Activated naive CD8-positive, alpha-beta T cell treated with anti-CD3 and anti-CD28 coated beads, Interleukin-2, amount 10 ng/mL, durations not matched to agents 7 days and 5 days (primary cell): ENCODE measurements around the gene RTN4R. TPM values are rescaled to one million over a fixed set of nuclear protein-coding genes. Genes with fewer than 3 reads are reported as not detected.
A peak's percentile ranks its signal among the peaks of the same experiment; 100 is the strongest.
"Not testable (repeated sequence)": the region's sequence is repeated elsewhere in the genome, so short reads cannot be mapped to it uniquely, and the experiment has no call there.

ENCODE experiments used
- ATAC-seq: fragments of 150-1000 bp; cut with Tn5 transposase; one replicate; pipeline ENCODE4 v1.10.0; 2021; ENCODE audit warnings: low read depth, moderate library complexity
- POLR2A ChIA-PET: fragments of 350-600 bp; sonication (Branson Sonifier 250); formaldehyde crosslinking; loops from one replicate; lab custom pipeline; 2021; ENCODE audit warnings: antibody characterized with exemption; lab: Charles Lee
- DNase-seq: peaks from one replicate; pipeline ENCODE4 v3.0.0; 2021
- H3K27ac Mint-ChIP-seq: one replicate; pipeline ENCODE4 v1.8.0; 2022; ENCODE audit warnings: mild to moderate bottlenecking, mixed read lengths
- H3K27me3 Mint-ChIP-seq: one replicate; pipeline ENCODE4 v1.8.0; 2022; ENCODE audit warnings: mild to moderate bottlenecking, moderate library complexity, mixed read lengths
- H3K36me3 Mint-ChIP-seq: one replicate; pipeline ENCODE4 v1.8.0; 2021; ENCODE audit warnings: mild to moderate bottlenecking, mixed read lengths
- H3K4me1 Mint-ChIP-seq: one replicate; pipeline ENCODE4 v1.8.0; 2021; ENCODE audit warnings: mixed read lengths
- H3K4me3 Mint-ChIP-seq: one replicate; pipeline ENCODE4 v1.8.0; 2022; ENCODE audit warnings: mild to moderate bottlenecking, moderate library complexity, mixed read lengths
- H3K9me3 Mint-ChIP-seq: one replicate; pipeline ENCODE4 v1.8.0; 2021; ENCODE audit warnings: mixed read lengths
- total RNA-seq, 2 experiments: library from RNA; stranded (reverse); gene quantifications; one replicate each; pipeline ENCODE4 v1.2.3, GENCODE V29; 2021

RTN4R gene
- total RNA-seq, 2 experiments from 2014 or later, result 5.7 to 6.1 TPM

DNA sequence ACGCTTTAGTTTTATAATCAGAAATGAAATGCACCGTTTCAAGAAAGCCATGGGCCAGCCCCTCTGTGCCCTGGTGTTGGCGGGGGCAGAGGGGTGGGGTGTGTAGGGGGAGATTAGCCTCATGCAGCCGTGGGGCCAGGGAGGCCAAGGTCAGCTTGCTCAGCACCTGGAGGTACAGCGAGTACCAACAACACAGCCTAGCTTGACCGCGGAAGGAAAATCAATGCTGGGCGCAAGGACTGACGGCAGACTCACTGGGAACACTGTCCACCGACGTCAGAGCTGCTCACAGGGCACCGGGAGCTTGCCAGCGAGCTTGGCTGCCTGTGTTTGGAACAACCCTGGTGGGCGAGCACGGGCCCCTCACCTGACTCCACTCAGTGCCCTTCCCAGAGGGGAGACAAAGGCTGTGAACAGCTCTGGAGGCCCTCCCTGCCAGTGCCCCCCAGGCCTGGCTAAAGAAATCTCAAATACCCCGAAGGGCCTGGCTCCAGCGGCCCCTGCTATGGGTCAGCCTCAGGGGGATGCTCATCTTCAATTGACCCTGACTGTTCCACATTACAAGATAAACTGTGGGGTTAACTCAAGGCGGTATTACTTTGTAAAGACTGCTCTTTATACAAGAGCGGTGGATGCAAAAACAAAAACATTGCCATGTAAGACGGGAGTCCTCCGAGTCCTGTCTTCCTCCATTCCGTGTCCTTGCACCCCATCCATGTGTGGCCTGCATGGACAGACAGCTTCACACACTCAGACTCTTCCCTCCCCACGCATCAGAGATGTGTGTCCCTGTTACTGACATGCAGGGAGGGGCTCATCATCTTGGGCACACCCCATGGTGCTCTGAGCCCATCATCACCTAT is 21.3 kb upstream of the RTN4R start:
- H3K4me3 Mint-ChIP-seq, ATAC-seq, H3K4me1 Mint-ChIP-seq, POLR2A ChIA-PET, H3K27ac Mint-ChIP-seq, H3K9me3 Mint-ChIP-seq, DNase-seq, H3K36me3 Mint-ChIP-seq, H3K27me3 Mint-ChIP-seq: not testable (repeated sequence)

DNA sequence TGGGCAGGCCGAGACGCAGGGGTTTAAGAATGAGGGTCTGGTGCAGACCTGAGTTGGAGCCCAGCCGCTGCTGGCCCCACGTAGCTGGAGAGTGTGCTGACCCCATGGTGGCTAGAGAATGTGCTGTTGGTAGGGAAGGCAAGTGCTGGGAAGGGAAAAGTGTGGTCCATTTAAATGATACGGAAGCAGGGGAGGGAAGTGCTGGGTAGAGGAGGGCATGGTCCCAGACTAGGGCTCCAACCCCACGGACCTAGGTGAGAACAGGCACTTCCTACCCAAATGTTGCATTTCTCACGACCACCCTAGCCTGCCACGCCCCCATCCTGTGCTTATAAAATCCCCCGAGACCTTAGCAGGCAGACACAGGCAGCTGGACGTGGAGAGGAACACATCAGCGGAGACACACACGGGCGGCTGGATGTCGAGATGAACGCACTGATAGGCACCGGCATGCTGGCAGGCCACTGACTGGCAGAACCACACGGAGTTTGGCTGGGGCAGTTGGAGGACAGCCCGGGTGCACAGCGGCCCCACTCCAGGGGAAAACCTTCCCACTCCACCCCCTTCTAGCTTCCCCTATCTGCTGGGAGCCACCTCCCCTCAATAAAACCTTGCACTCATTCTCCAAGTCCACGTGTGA is 18.8 kb upstream of the RTN4R start:
- H3K4me1 Mint-ChIP-seq, H3K27me3 Mint-ChIP-seq, ATAC-seq, H3K36me3 Mint-ChIP-seq, H3K4me3 Mint-ChIP-seq, H3K9me3 Mint-ChIP-seq, H3K27ac Mint-ChIP-seq, POLR2A ChIA-PET, DNase-seq: not testable (repeated sequence)

GRCh38 chr22:20286312-20286660 is 18.2 kb upstream of the RTN4R start:
- POLR2A ChIA-PET, result not testable (repeated sequence)

GRCh38 chr22:20285473-20286311 is 17.6 kb upstream of the RTN4R start:
- H3K9me3 Mint-ChIP-seq, H3K27me3 Mint-ChIP-seq, H3K27ac Mint-ChIP-seq, H3K4me1 Mint-ChIP-seq, POLR2A ChIA-PET, H3K36me3 Mint-ChIP-seq, H3K4me3 Mint-ChIP-seq: not testable (repeated sequence)
- DNase-seq (peak; percentile 88), ATAC-seq (peak; percentile 86)

More at GRCh38 chr22:20286312-20286660, 18.2 kb upstream of the RTN4R start:
- not testable (repeated sequence) for H3K27me3 Mint-ChIP-seq, ATAC-seq, H3K36me3 Mint-ChIP-seq, DNase-seq, H3K4me1 Mint-ChIP-seq, H3K9me3 Mint-ChIP-seq, H3K27ac Mint-ChIP-seq, H3K4me3 Mint-ChIP-seq

- ATAC-seq, result no peak
- H3K4me3 Mint-ChIP-seq, result no peak overlapping the region
- no peaks in the 10 kb centered on the region for H3K9me3 Mint-ChIP-seq
- H3K36me3 Mint-ChIP-seq, result no peaks in the 10 kb centered on the region
- peaks cover under 1% of the 10 kb centered on the region for H3K4me1 Mint-ChIP-seq
- no peak overlapping the region for H3K27ac Mint-ChIP-seq
- H3K27me3 Mint-ChIP-seq, result no peaks in the 10 kb centered on the region
- POLR2A ChIA-PET, result no interaction called here
- no peak for DNase-seq
Measured at GRCh38 chr22:20284471-20285086, 16.5 kb upstream of the RTN4R start.

DNA sequence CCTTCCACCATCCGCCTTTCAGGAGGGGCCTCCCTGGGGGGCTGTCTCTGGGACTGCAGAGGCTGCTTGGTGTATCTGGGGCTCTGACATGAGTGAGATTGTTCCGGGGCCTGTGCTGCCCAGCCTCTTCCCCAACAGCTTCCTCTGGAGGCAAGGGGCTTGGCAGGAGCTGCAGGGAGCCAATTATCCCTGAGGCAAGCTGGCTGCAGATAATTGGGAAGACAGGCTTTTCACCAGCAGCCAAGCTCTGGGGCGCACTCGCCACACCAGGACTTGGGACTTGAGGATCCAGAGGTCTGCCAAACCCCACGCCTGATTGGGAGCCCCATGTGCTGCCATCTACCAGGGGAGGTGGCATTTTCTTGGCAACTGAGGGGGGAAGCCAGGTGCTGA is 15.6 kb upstream of the RTN4R start:
- H3K36me3 Mint-ChIP-seq, result no peaks in the 10 kb centered on the region
- no peaks in the 10 kb centered on the region for H3K27me3 Mint-ChIP-seq
- POLR2A ChIA-PET, result no interaction called here
- peaks cover 2% of the 10 kb centered on the region for H3K4me1 Mint-ChIP-seq
- ATAC-seq (no peak), DNase-seq (no peak)
- H3K4me3 Mint-ChIP-seq, result no peak overlapping the region
- no peaks in the 10 kb centered on the region for H3K9me3 Mint-ChIP-seq
- no peak overlapping the region for H3K27ac Mint-ChIP-seq

GRCh38 chr22:20282901-20283673 is 15.0 kb upstream of the RTN4R start:
- Mint-ChIP-seq H3K9me3 (no peaks in the 10 kb centered on the region), H3K4me3 (no peak overlapping the region), H3K27ac (no peak overlapping the region), H3K27me3 (no peaks in the 10 kb centered on the region), H3K4me1 (peaks cover 2% of the 10 kb centered on the region), H3K36me3 (no peaks in the 10 kb centered on the region)
- ATAC-seq, result no peak
- DNase-seq, result no peak
- POLR2A ChIA-PET, result no interaction called here

DNA sequence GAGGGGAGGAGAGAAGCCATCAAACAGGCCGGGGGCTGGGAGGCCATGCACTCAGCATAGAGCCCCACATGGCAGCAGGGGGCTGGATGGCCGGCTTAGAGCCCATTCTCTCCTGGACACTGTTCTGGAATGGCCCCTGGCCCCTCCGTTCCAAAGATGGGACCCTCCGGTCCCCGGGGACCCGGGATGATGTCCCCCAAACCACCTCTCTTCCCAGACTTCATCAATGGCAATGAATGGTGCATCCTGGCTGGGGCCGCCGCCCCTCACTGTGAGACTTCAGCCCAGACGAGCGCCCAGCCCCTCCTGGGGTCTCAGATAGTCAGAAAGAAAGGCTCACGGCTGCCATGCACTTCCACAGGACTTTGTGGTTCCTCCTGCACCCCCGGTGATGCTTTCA is 13.8 kb upstream of the RTN4R start:
- H3K4me3 Mint-ChIP-seq, result no peak overlapping the region
- no peak for DNase-seq
- ATAC-seq, result no peak
- H3K27me3 Mint-ChIP-seq, result no peaks in the 10 kb centered on the region
- H3K4me1 Mint-ChIP-seq, result peaks cover 2% of the 10 kb centered on the region
- no peaks in the 10 kb centered on the region for H3K9me3 Mint-ChIP-seq
- H3K27ac Mint-ChIP-seq, result no peak overlapping the region
- no peaks in the 10 kb centered on the region for H3K36me3 Mint-ChIP-seq
- POLR2A ChIA-PET, result no interaction called here

DNA sequence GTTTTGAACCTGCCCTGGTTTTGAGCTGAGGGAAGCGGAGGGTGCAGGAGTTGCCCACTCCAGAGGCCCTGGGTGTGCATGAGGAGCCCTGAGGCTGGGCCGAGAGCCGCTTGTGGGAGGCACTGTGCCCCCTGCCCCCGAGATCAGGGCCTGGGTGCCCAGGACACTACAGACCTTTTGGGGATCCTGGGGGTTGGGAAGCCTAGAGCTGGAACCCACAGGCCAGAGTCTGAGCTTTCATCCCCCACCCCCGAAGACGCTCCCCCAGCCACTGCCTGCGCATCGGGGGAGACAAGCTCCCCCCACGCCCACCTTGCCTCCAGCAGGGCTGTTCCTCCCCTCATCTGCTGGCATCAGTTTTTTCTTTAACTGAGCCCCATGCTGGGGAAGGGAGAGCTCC is 13.4 kb upstream of the RTN4R start:
- ATAC-seq, H3K4me3 Mint-ChIP-seq, H3K36me3 Mint-ChIP-seq, H3K27ac Mint-ChIP-seq, POLR2A ChIA-PET, H3K9me3 Mint-ChIP-seq, H3K4me1 Mint-ChIP-seq, H3K27me3 Mint-ChIP-seq, DNase-seq: not testable (repeated sequence)

DNA sequence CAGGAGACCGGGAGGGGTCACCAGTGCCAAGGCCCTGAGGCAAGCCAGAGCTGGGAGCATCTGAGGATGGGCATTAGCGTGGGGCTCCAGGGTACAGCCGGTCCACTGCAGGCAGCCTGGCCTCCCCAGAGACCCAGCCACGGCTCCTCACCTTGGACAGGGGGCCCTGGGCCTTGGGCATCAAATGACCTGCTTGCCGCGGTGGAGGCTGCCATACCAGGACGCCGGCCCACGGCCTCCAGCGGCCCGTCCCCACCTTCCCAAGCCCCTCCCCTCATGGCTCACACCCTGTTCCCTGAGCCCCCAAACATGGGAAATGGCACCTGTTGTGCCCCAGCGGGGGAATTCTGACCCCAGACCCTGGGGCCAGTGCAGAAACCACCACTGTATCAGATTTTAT is 12.7 kb upstream of the RTN4R start:
- Mint-ChIP-seq H3K4me1 (peaks cover 2% of the 10 kb centered on the region), H3K9me3 (no peaks in the 10 kb centered on the region), H3K4me3 (no peak overlapping the region), H3K27ac (no peak overlapping the region), H3K36me3 (no peaks in the 10 kb centered on the region), H3K27me3 (no peaks in the 10 kb centered on the region)
- ATAC-seq (no peak), DNase-seq (no peak)
- POLR2A ChIA-PET, result no interaction called here

GRCh38 chr22:20280163-20280562 is 12.0 kb upstream of the RTN4R start:
- POLR2A ChIA-PET, H3K27ac Mint-ChIP-seq, H3K4me3 Mint-ChIP-seq, ATAC-seq, H3K9me3 Mint-ChIP-seq, H3K4me1 Mint-ChIP-seq, DNase-seq, H3K27me3 Mint-ChIP-seq, H3K36me3 Mint-ChIP-seq: not testable (repeated sequence)

- no peak overlapping the region for H3K27ac Mint-ChIP-seq
- POLR2A ChIA-PET, result no interaction called here
- H3K9me3 Mint-ChIP-seq, result no peaks in the 10 kb centered on the region
- DNase-seq (no peak), ATAC-seq (peak; percentile 36)
- H3K36me3 Mint-ChIP-seq, result no peaks in the 10 kb centered on the region
- no peak overlapping the region for H3K4me3 Mint-ChIP-seq
- peaks cover 2% of the 10 kb centered on the region for H3K4me1 Mint-ChIP-seq
- no peaks in the 10 kb centered on the region for H3K27me3 Mint-ChIP-seq
Measured at GRCh38 chr22:20279662-20280134, 11.6 kb upstream of the RTN4R start.
